PC-9 (cell line): ENCODE data around the gene KCNQ5.

ENCODE experiments used
- EZH2 ChIP-seq: fragments of 200-600 bp; sonication (generic); IDR thresholded peaks from 2 replicates; pipeline ENCODE4 v1.8.0; 2017; ENCODE audit warnings: antibody characterized with exemption, low read depth
- TF ChIP-seq, protein P1 (sequence below): fragments of 200-600 bp; sonication (generic); conservative IDR thresholded peaks from 2 replicates; pipeline ENCODE4 v1.6.1; 2017; ENCODE audit warnings: mixed run types, antibody characterized with exemption, mild to moderate bottlenecking, moderate library complexity

GRCh38 chr6:72646604-72647485 is 25.0 kb downstream of the KCNQ5 start:
- TF ChIP-seq, protein P1, sequence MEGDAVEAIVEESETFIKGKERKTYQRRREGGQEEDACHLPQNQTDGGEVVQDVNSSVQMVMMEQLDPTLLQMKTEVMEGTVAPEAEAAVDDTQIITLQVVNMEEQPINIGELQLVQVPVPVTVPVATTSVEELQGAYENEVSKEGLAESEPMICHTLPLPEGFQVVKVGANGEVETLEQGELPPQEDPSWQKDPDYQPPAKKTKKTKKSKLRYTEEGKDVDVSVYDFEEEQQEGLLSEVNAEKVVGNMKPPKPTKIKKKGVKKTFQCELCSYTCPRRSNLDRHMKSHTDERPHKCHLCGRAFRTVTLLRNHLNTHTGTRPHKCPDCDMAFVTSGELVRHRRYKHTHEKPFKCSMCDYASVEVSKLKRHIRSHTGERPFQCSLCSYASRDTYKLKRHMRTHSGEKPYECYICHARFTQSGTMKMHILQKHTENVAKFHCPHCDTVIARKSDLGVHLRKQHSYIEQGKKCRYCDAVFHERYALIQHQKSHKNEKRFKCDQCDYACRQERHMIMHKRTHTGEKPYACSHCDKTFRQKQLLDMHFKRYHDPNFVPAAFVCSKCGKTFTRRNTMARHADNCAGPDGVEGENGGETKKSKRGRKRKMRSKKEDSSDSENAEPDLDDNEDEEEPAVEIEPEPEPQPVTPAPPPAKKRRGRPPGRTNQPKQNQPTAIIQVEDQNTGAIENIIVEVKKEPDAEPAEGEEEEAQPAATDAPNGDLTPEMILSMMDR = no peak
- TF ChIP-seq EZH2 = no peak
